KOPT-K1 (cell line): ENCODE measurements around the gene FLVCR1.
"Not testable (repeated sequence)": the region's sequence is repeated elsewhere in the genome, so short reads cannot be mapped to it uniquely, and the experiment has no call there.

ENCODE experiments used
- H3K27ac ChIP-seq: fragments of 200-600 bp; sonication (generic); 2 replicates; pipeline ENCODE4 v1.5.1; 2016; ENCODE audit warnings: antibody characterized with exemption, mild to moderate bottlenecking, low read depth, low read length; ENCODE audit not compliant: poor library complexity, severe bottlenecking
- H3K36me3 ChIP-seq: fragments of 200-600 bp; sonication (generic); 2 replicates; pipeline ENCODE4 v1.5.1; 2017; ENCODE audit warnings: antibody characterized with exemption, mild to moderate bottlenecking, low read length, moderate library complexity; ENCODE audit not compliant: insufficient read depth
- H3K9me3 ChIP-seq: fragments of 200-600 bp; sonication (generic); 2 replicates; pipeline ENCODE4 v1.5.1; 2017; ENCODE audit warnings: antibody characterized with exemption, low read length, mild to moderate bottlenecking; ENCODE audit not compliant: insufficient read depth, poor library complexity, severe bottlenecking

FLVCR1 gene

DNA sequence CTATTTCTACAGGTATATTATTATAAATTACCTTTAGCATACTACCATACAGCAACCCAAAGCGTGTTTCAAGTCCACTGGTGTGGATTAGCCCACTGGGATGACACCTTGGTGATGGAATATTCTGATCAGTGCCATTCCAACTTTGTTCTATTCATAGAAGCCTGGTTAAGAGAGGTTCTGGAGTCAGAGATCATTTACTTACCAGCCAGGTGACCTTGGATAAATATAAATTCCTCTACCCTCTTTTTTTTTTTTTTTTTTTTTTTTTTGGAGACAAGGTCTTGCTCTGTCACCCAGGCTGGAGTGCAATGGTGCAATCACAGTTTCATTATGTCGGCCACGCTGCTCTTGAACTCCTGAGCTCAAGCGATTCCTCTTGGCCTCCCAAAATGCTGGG, 10.5 kb upstream of the FLVCR1 start, which contains the start of gene SPATA45:
Gene SPATA45, minus strand, starts transcription at position 101 of the 400 bp plus-strand sequence. CDS start 11,500 bp downstream, outside the sequence.
- H3K9me3 ChIP-seq = no peaks in the 10 kb centered on the region
- no peaks in the 10 kb centered on the region for H3K36me3 ChIP-seq
- H3K27ac ChIP-seq = no peak within 1 kb of the TSS

DNA sequence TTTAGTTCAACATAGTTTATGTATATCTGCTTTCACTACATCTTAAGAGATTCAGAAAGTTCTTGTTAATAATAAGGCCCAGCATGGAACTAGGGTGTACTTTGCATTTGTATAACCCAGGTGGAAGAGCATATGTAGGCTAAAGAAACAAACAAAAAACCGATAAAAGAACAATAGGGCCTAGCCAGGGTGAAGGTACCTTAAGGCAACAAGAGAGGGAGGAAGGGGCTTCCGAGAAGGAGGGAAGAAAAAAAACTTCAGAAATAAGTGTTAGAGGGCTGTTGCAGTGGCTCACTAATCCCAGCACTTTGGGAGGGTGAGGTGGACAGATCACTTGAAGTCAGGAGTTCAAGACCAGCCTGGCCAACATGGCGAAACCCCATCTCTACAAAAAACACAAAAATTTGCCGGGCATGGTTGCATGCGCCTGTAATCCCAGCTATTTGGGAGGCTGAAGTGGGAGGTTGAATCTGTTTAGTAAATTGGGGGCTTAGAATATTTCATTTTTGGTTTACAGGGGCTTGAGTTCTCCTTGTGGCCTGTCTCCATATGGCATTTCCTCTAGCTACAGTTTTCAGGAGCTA, 5.9 kb upstream of the FLVCR1 start:
- H3K36me3 ChIP-seq = no peaks in the 10 kb centered on the region
- no peaks in the 10 kb centered on the region for H3K9me3 ChIP-seq
- no peak overlapping the region for H3K27ac ChIP-seq

DNA sequence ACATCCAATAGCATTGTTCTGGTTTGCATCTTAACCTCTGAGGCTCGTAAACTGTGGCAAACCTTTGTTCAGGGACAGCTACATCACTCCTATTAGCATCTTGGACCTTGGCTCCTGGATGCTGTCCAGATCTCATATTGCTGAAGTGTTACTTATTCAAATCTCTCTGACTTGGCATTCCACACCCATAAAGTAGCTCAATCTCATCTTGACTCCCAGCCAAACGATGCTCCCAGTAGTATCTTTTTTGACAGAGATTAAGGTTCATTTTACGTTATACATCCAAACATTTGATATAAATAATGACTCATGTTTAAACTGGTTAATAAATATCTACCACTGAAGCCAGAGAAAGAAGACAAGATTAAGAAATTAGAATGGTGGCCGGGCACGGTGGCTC, 4.4 kb upstream of the FLVCR1 start:
- no peak overlapping the region for H3K27ac ChIP-seq
- H3K9me3 ChIP-seq = no peaks in the 10 kb centered on the region
- H3K36me3 ChIP-seq = no peaks in the 10 kb centered on the region

DNA sequence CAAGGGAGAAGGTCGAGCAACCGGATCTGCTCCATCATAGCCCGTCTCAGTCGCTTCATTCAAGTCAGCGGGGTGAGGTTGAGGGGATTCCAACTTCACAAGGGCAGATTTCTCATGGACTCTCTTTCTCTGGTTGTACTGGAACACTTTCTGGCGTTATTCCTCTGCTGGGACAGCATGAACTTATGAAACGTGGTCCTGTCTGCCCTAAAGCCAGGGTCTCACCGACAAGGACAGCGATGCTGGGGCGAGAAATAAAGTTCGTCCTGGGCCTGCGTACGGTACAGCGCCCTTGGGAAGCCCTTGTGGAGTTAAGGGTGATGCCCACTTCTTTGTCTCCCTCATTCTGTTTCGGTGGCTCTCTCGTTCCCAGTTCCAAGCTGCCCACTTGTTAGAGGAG, 1.3 kb upstream of the FLVCR1 start:
- peak overlapping the region; percentile 76 for H3K27ac ChIP-seq
- no peaks in the 10 kb centered on the region for H3K9me3 ChIP-seq
- H3K36me3 ChIP-seq = peaks cover 7% of the 10 kb centered on the region; the same call in 1 of the 2 replicates

DNA sequence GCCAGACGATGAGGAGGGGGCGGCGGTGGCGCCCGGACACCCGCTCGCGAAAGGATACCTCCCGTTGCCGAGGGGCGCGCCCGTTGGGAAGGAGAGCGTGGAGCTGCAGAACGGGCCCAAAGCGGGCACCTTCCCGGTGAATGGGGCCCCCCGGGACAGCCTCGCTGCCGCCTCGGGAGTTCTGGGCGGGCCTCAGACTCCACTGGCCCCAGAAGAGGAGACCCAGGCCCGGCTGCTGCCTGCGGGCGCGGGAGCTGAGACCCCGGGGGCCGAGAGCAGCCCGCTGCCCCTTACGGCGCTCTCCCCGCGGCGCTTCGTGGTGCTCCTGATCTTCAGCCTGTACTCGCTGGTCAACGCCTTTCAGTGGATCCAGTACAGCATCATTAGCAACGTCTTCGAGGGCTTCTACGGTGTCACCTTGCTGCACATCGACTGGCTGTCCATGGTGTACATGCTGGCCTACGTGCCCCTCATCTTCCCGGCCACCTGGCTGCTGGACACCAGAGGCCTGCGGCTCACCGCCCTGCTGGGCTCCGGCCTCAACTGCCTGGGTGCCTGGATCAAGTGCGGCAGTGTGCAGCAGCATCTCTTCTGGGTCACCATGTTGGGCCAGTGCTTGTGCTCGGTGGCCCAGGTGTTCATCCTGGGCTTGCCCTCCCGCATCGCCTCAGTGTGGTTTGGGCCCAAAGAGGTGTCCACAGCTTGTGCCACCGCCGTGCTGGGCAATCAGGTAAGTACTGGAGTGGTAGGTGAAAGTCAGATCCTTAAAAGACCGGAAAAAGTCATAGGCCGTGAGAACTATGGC, 588 bp downstream of the FLVCR1 start:
- Histone ChIP-seq H3K27ac (peak overlapping the region; percentile 76), H3K36me3 (peaks cover 25% of the 10 kb centered on the region), H3K9me3 (no peaks in the 10 kb centered on the region)

DNA sequence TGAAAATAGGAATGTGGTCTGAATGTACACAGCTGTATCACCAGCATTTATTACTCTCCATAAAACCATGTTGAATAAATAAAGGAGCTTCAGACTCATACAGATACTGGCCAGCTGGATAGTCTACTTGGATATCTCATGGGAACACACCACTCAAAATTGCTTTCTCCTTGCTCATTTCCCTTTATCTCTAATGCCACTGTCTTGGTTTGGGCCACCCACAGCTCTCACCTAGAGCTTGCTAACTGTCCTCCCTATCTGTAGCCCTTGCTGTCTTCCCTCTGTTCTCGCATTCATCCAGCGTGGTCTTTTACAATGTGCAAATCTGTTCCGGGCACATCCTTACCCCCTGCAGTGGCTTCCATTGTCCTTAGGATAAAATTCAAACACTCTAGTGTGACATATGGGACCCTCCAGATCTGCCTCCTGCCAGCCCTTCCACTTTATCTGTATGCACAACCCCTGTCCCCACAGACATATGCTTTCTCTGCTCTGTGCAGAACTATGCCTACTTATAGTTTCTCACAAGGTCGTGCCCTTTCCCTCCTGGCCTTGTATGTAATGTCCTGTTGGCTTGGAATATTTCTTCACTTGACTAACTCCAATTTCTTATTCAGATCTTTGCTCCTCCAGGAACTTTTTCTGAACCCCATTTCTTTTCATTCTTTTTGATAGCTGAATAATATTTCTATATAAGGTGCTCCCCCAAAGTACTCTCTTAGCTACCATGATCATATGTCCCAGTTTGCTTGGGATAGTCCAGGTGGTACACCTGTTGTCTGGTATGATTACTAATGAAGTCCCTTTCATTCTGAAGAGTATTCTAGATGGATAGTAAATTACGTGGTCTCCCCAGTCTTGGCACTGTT, 2.9 kb downstream of the FLVCR1 start:
- Histone ChIP-seq H3K36me3 (peaks cover 35% of the 10 kb centered on the region), H3K27ac (no peak overlapping the region), H3K9me3 (no peaks in the 10 kb centered on the region)

DNA sequence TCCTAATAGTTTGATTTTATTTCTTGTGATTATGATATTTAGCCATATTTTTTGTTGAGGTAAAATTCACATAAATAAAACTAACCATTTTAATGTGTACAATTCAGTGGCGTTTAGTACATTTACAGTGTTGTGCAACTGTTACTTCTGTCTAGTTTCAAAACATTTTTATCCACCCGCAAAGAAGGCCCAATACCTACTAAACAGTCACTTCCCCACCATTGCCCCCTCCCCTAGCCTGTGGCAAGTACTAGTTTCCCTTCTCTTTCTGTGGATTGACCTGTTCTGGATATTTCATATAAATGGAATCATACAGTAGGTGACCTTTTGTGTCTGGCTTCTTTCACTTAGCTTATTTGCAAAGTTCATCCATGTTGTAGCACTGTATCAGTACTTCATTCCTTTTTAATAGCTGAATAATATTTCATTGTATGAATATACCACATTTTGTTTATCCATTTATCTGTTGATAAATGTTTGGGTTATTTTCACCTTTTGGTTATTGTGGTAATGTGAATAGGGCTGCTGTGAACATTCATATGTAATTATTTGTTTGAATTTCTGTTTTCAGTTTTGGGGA, 4.1 kb downstream of the FLVCR1 start:
- peaks cover 46% of the 10 kb centered on the region for H3K36me3 ChIP-seq
- no peaks in the 10 kb centered on the region for H3K9me3 ChIP-seq
- H3K27ac ChIP-seq = no peak overlapping the region

DNA sequence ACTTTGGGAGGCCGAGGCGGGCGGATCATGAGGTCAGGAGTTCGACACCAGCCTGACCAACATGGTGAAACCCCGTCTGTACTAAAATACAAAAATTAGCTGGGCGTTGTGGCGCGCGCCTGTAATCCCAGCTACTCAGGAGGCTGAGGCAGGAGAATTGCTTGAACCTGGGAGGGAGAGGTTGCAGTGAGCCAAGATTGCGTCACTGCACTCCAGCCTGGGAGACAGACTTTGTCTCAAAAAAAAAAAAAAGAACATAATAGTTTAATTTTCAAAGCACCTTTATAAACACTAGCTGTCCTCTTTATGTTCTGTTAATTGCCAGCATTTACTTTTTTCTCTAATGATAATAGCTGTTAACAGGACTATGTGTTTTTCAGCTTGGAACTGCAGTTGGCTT, 5.3 kb downstream of the FLVCR1 start:
- H3K36me3 ChIP-seq = peaks cover 56% of the 10 kb centered on the region
- not testable (repeated sequence) for H3K9me3 ChIP-seq, H3K27ac ChIP-seq

DNA sequence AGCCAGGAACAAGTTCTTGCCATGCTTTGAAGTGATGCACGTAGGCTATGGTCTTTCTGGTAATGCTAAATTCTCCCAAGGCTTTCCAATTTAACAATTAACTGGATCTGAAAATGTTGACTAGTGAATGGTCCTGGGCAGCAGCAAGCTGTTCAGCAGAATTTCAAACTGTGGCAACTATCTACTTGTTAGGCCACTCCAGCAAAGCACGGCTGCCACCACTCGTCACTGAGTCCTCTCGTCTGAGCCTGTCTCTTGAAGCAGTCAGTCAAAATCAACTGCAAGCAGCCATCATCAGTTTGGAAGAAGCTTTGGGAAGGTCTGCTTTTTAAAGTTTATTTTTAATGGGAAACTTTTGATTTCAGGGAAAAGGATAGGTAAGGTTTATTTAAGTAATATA, 6.1 kb downstream of the FLVCR1 start:
- Histone ChIP-seq H3K27ac (no peak overlapping the region), H3K9me3 (no peaks in the 10 kb centered on the region), H3K36me3 (peaks cover 65% of the 10 kb centered on the region)

DNA sequence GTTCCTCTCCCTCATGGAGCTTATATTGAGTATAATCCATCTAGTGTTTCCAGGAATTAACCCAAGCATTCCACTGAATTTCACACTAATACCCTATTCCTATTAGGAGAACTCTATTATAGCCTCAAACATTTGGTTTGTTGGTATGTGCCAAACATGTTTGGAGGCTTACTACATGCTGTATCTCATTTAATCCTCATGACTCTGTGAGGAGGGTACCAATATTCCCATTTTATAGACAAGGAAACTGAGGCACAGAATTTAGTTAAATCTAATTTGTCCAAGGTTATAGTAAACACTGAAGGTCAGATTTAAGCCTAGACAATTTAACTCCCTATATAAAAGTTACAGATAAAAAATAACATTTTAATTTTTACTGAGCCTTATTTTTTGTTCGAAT, 9.1 kb downstream of the FLVCR1 start:
- Histone ChIP-seq H3K36me3 (peaks cover 68% of the 10 kb centered on the region), H3K27ac (no peak overlapping the region), H3K9me3 (no peaks in the 10 kb centered on the region)

DNA sequence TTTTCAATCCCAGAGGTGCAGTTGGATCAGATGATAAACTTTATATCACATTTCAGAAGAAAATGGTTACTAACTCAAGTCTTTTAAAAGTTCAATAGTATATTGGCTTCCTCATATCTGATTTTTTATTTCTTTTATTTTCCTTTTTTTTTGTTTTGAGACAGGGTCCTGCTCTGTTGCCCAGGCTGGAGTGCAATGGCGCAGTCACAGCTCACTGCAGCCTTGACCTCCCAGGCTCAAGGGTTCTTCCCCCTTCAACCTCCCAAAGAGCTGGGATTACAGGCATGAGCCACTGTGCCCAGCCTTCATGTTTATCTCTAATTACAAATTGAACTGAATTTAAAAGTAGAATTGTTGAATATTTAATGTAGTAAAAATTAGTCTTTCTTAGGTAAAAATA, 13.9 kb downstream of the FLVCR1 start:
- no peak overlapping the region for H3K27ac ChIP-seq
- H3K9me3 ChIP-seq = no peaks in the 10 kb centered on the region
- H3K36me3 ChIP-seq = peaks cover 83% of the 10 kb centered on the region

DNA sequence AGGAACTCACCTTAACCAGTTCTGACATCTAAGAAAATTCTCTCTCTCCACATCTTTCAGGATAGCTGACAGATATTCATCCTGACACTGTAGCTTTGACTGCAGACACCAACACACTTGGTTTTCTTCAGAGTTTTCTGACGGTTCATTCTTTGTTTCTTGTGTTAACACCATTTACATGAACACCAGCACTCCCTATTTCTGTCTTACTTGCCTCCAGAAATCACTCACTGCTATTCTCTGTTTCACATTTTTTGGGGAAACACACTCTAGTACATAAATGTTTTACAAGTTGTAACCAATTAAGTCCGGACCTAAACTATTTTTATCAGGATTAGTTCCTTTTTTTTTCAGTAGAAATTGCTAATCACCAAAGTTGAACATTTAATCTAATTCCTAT, 15.4 kb downstream of the FLVCR1 start:
- Histone ChIP-seq H3K27ac (no peak overlapping the region), H3K36me3 (peaks cover 82% of the 10 kb centered on the region), H3K9me3 (no peaks in the 10 kb centered on the region)

DNA sequence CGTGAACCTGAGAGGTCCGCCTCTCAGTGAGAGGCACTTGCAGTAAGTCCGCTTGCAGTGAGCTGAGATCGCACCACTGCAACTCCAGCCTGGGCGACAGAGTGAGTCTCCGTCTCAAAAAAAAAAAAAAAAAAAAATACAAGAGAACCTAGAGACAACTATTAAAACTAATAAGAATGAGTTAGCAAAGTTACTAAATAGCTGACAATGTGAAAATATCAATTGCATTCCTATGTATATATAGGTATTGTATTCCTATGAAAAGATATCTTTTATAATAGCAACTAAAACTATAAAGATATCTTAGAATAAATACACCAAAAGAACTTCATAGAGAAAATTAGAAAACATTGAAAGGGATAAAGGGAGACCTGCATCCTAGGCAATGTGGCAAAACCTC, 20.3 kb downstream of the FLVCR1 start:
- H3K36me3 ChIP-seq = peaks cover 76% of the 10 kb centered on the region
- no peak overlapping the region for H3K27ac ChIP-seq
- no peaks in the 10 kb centered on the region for H3K9me3 ChIP-seq

DNA sequence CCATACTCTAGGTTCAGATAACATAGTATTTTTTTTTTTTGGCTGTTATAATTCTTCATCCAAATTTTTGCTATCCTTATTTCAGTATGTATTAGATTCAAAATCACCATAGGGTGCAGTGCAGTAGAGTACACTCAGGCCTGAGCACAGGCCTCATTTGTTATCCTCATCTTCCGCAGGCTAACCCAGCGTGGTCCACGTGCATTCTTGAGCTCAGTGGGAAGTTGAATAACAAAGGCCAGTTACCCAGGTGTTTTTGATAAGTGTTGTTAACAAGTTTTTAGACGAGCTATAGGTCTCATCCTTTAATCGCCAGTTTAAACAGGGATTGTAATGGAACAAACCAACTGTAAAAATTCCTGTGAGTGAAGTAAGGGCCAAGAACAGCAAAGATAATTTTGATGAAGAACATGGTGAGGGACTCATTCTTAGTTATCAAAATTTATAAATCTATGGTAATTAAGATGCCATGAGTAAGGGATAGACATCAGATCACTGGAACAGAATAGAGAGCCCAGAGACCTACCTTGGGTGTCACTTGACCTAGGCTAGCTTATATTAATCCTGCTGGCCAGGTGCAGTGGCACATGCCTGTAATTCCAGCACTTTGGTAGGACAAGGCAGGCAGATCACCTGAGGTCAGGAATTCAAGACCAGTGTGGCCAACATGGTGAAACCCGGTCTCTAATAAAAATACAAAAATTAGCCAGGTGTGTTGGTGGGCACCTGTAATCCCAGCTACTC, 22.0 kb downstream of the FLVCR1 start:
- peaks cover 76% of the 10 kb centered on the region for H3K36me3 ChIP-seq
- H3K27ac ChIP-seq = no peak overlapping the region
- H3K9me3 ChIP-seq = no peaks in the 10 kb centered on the region
